Activated B cell treated with CpG ODN at 0.5 μM for 24 hours (primary cell): ENCODE measurements around the gene FZR1. TPM values are rescaled to one million over a fixed set of nuclear protein-coding genes. Genes with fewer than 3 reads are reported as not detected.

Source experiments
- ATAC-seq: fragments of 200-7000 bp; cut with Tn5 transposase; one replicate; pipeline ENCODE4 v1.10.0; 2021; ENCODE audit warnings: low read depth, mild to moderate bottlenecking, moderate library complexity
- CTCF ChIA-PET: fragments of 350-600 bp; sonication (Branson Sonifier 250); formaldehyde crosslinking; loops from one replicate; lab custom pipeline; 2021; ENCODE audit warnings: antibody characterized with exemption; lab: Charles Lee
- POLR2A ChIA-PET: fragments of 350-600 bp; sonication (Branson Sonifier 250); formaldehyde crosslinking; loops from one replicate; lab custom pipeline; 2021; ENCODE audit warnings: antibody characterized with exemption; lab: Charles Lee
- DNase-seq: peaks from one replicate; pipeline ENCODE4 v3.0.0; 2022
- H3K27ac Mint-ChIP-seq: one replicate; pipeline ENCODE4 v1.8.0; 2020; ENCODE audit warnings: mixed read lengths
- H3K27me3 Mint-ChIP-seq: one replicate; pipeline ENCODE4 v1.8.0; 2021; ENCODE audit warnings: mixed read lengths
- H3K36me3 Mint-ChIP-seq: one replicate; pipeline ENCODE4 v1.8.0; 2021; ENCODE audit warnings: low read depth, mixed read lengths
- H3K4me1 Mint-ChIP-seq: one replicate; pipeline ENCODE4 v1.8.0; 2021; ENCODE audit warnings: mixed read lengths
- H3K4me3 Mint-ChIP-seq: one replicate; pipeline ENCODE4 v1.8.0; 2020; ENCODE audit warnings: mild to moderate bottlenecking, mixed read lengths
- H3K9me3 Mint-ChIP-seq: one replicate; pipeline ENCODE4 v1.8.0; 2020; ENCODE audit warnings: mixed read lengths
- intact Hi-C: fragments of 100-400 bp; cut with micrococcal nuclease; formaldehyde crosslinking; loops from one replicate; pipeline ENCODE4 v1.15.1; 2024
- total RNA-seq: library from RNA; stranded (reverse); gene quantifications from 2 replicates; pipeline ENCODE4 v1.2.3, GENCODE V29; 2022
- TF ChIP-seq, protein P1 (sequence below): fragments of 200-600 bp; IDR thresholded peaks from one replicate; pipeline ENCODE4 v1.8.0; 2022; ENCODE audit warnings: antibody characterized with exemption, mild to moderate bottlenecking

FZR1 gene
- total RNA-seq, 1 donor from 2014 or later = 66.0 TPM

DNA sequence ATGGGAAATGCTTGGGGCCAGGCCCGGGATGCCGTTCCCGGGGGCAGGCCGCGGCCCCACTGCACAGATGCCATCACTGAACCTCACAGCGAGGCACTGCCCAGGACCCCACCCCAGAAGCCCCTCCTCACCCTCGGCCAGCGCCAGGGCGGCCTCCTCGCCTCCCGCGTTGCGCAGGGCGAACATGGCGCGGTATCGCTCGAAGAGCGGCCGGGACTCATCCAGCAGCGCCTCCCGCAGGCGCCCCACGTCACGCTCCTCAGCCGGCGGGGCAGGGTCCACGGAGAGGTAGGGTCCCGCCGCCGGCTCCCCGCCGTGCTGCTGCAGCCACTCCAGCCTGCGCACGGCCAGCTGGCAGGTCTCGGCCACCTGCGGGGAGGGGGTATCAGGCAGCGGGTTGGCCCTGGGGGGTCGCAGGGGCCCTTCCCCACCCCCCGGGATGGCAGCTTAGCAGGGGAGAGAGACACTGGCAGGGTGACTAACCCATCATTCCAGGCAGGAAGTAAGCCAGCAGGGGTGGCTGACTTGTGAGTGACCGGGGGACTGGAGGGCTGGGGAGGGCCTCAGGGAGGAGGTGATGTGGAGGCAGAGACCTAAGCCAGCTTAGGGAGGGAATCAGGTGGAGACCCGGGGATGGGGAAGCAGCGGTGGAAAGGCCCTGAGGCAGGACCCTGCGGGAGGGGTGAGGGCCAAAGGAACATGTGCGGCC, 13.8 kb upstream of the FZR1 start:
- intact Hi-C loops = no loop called here
- ChIA-PET CTCF (no interaction called here), POLR2A (interaction anchor here (0.5 kb wide), 1 partner anchor 11 kb away, joined by 5 read pairs; no protein-coding TSS in a partner anchor)
- no peaks in the 10 kb centered on the region for H3K4me1 Mint-ChIP-seq
- TF ChIP-seq, protein P1, sequence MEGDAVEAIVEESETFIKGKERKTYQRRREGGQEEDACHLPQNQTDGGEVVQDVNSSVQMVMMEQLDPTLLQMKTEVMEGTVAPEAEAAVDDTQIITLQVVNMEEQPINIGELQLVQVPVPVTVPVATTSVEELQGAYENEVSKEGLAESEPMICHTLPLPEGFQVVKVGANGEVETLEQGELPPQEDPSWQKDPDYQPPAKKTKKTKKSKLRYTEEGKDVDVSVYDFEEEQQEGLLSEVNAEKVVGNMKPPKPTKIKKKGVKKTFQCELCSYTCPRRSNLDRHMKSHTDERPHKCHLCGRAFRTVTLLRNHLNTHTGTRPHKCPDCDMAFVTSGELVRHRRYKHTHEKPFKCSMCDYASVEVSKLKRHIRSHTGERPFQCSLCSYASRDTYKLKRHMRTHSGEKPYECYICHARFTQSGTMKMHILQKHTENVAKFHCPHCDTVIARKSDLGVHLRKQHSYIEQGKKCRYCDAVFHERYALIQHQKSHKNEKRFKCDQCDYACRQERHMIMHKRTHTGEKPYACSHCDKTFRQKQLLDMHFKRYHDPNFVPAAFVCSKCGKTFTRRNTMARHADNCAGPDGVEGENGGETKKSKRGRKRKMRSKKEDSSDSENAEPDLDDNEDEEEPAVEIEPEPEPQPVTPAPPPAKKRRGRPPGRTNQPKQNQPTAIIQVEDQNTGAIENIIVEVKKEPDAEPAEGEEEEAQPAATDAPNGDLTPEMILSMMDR = no peak
- H3K4me3 Mint-ChIP-seq = no peak overlapping the region
- no peak for DNase-seq
- H3K27me3 Mint-ChIP-seq = no peaks in the 10 kb centered on the region
- no peak overlapping the region for H3K27ac Mint-ChIP-seq
- no peak for ATAC-seq
- no peaks in the 10 kb centered on the region for H3K9me3 Mint-ChIP-seq
- peaks cover 55% of the 10 kb centered on the region for H3K36me3 Mint-ChIP-seq

DNA sequence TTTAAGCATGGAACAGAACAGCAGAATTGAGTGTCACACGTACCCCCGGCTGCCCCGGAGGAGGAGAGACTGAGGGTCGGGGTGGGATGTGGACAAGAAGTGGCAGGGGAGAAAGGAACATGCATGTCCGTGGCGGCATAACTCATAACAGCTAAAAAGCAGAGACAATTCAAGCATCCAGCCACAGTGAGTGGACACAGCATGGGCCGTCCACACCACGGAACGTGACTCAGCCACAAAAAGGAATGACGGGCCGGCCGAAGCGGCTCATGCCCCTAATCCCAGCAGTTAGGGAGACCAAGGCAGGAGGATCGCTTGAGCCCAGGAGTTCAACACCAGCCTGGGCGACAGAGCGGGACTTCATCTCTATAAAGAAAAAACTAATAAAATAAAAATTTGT, 13.2 kb upstream of the FZR1 start:
- Mint-ChIP-seq H3K27me3 (no peaks in the 10 kb centered on the region), H3K4me1 (peaks cover under 1% of the 10 kb centered on the region), H3K4me3 (no peak overlapping the region), H3K27ac (no peak overlapping the region), H3K36me3 (peaks cover 57% of the 10 kb centered on the region), H3K9me3 (no peaks in the 10 kb centered on the region)
- ATAC-seq (no peak), DNase-seq (no peak)
- intact Hi-C loops = no loop called here
- TF ChIP-seq, protein P1 = no peak
- ChIA-PET CTCF (no interaction called here), POLR2A (no interaction called here)

DNA sequence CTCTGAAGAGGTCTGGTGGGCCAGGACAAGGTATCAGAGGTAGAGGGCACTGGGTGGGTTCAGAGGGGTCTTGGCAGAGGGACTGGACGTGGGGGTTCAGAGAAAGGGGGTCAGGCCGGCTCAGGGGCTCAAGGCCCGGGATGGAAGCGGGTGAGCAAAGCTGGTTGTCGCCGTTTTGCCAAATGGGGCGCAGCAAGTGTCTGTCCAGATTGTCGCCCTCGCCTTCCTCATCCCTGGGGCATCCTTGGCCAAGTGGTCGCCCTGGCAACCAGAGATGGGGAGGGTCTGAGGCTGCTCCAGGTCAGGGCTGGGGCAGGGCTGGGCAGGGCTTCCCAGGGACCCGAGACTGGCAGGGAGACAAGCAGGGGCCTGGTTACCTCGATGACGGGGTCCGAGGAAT, 12.5 kb upstream of the FZR1 start:
- intact Hi-C loops = no loop called here
- Mint-ChIP-seq H3K36me3 (peaks cover 56% of the 10 kb centered on the region), H3K4me1 (peaks cover 2% of the 10 kb centered on the region), H3K4me3 (no peak overlapping the region), H3K27me3 (no peaks in the 10 kb centered on the region), H3K27ac (no peak overlapping the region), H3K9me3 (no peaks in the 10 kb centered on the region)
- no peak for DNase-seq
- no peak for ATAC-seq
- CTCF ChIA-PET = no interaction called here
- TF ChIP-seq, protein P1 = no peak
- POLR2A ChIA-PET = no interaction called here

DNA sequence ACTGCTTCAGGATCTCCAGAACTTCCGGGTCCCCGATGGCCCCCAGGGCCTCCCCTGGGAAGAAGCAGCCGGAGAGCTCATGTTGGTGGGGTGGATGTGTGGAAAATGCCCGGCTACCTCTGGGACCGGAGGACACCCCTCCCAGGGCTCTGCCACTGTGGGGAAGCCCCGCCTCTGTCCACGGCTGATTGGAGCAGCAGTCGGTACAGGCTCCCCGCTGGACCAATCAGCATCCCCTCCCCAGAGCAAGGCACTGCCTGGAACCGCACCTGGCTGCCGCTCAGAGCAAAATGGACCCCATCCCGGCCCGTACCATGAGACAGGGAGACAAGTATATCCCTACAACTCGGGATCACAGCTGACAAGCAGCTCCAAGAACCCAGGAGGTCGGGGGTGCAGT, 12.1 kb upstream of the FZR1 start:
- TF ChIP-seq, protein P1 = no peak
- intact Hi-C loops = no loop called here
- ATAC-seq (peak; percentile 54), DNase-seq (no peak)
- H3K4me1 Mint-ChIP-seq = peaks cover 4% of the 10 kb centered on the region
- H3K9me3 Mint-ChIP-seq = no peaks in the 10 kb centered on the region
- H3K4me3 Mint-ChIP-seq = no peak overlapping the region
- no peaks in the 10 kb centered on the region for H3K27me3 Mint-ChIP-seq
- POLR2A ChIA-PET = no interaction called here
- no peak overlapping the region for H3K27ac Mint-ChIP-seq
- CTCF ChIA-PET = interaction anchor here (1.1 kb wide), 1 partner anchor 9 kb away, joined by 5 read pairs; no protein-coding TSS in a partner anchor
- H3K36me3 Mint-ChIP-seq = peaks cover 57% of the 10 kb centered on the region

DNA sequence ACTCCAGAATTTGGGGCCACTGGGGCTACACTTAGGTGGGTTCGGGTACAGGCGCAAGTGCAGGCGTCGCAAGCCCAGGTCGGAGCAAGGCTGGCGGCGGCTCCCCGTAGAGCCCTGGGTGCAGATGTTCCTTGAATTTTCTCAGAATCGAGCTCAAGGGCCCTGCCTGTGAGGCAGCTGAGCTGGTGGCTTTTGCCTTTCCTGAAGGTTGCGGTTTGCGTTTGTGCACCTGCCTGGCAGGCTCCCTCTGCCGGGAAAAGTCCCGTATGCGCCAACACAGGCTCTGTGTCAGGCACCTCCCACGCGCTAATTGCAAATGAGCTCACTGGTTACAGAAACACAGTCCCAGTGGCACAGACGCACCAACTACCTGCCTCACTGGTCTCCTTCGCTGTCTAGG, 11.6 kb upstream of the FZR1 start:
- no peak overlapping the region for H3K27ac Mint-ChIP-seq
- intact Hi-C loops = no loop called here
- peaks cover 59% of the 10 kb centered on the region for H3K36me3 Mint-ChIP-seq
- no peaks in the 10 kb centered on the region for H3K9me3 Mint-ChIP-seq
- peaks cover 7% of the 10 kb centered on the region for H3K4me1 Mint-ChIP-seq
- TF ChIP-seq, protein P1 = no peak
- CTCF ChIA-PET = interaction anchor here (1.1 kb wide), 1 partner anchor 10 kb away, joined by 5 read pairs; no protein-coding TSS in a partner anchor
- DNase-seq = no peak
- POLR2A ChIA-PET = no interaction called here
- no peak for ATAC-seq
- no peak overlapping the region for H3K4me3 Mint-ChIP-seq
- H3K27me3 Mint-ChIP-seq = no peaks in the 10 kb centered on the region
